ENCODE results near the gene FOXO3. TPM values are rescaled to one million over a fixed set of nuclear protein-coding genes. Genes with fewer than 3 reads are reported as not detected.
A peak's percentile ranks its signal among the peaks of the same experiment; 100 is the strongest.

Gene FOXO3
- polyA plus RNA-seq, 1 donor (not counting 4 experiments of a cell fraction or from before 2014, with no cell fraction given) = 17.6 TPM

DNA sequence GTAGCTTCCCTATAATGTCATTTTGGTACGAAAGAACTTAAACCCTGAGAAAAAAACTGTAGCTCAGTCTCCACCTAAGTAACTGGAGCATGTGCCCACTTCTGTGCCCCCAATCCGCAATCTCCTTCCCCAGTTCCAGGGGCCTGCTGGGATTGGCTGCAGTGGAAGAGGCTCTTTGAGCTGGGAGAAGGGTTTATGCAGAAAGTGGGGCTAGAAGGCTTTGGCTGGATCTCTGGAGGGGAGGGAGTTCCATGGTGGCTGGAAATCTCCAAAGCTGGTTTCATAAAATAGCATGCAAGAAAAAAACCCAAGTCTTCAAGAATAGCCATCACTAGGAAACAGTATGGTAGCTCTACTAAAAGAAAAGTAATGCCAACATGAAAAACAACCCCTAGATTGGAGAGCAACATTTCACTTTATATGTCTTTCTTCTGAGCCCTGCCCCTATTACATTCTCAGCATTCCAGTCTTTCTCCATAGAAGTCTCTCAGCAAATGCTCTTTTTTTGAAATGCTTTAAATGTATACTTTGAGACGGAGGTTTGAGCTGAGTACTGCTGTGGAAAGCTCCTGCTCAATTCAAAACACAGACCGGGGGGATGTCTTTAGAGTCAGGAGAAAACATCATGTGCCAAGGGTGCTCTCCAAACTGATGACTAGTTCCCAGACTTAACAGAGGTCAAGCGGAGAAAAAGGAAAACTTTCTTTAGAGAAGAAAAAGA lies 36.0 kb upstream of the FOXO3 start:
- TF ChIP-seq, protein P1, sequence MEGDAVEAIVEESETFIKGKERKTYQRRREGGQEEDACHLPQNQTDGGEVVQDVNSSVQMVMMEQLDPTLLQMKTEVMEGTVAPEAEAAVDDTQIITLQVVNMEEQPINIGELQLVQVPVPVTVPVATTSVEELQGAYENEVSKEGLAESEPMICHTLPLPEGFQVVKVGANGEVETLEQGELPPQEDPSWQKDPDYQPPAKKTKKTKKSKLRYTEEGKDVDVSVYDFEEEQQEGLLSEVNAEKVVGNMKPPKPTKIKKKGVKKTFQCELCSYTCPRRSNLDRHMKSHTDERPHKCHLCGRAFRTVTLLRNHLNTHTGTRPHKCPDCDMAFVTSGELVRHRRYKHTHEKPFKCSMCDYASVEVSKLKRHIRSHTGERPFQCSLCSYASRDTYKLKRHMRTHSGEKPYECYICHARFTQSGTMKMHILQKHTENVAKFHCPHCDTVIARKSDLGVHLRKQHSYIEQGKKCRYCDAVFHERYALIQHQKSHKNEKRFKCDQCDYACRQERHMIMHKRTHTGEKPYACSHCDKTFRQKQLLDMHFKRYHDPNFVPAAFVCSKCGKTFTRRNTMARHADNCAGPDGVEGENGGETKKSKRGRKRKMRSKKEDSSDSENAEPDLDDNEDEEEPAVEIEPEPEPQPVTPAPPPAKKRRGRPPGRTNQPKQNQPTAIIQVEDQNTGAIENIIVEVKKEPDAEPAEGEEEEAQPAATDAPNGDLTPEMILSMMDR (optimal IDR thresholded peaks at IDR 0.05 in 1 of 3, IDR thresholded peaks at IDR 0.05 in 1 of 3, conservative IDR thresholded peaks at IDR 0.05 in 1 of 3; ENCODE audit: extremely low read depth in 1 of 3, insufficient read depth in 2 of 3, low read length in 3 of 3) = no peak
- Histone ChIP-seq H3K9ac (ENCODE audit: control insufficient read depth, extremely low read depth, insufficient read depth, low read length) (no peak overlapping the region), H2AFZ (ENCODE audit: control insufficient read depth, low read length) (no peak overlapping the region), H3K9me1 (ENCODE audit: control insufficient read depth, extremely low read depth, insufficient read depth, low read length) (no peaks in the 10 kb centered on the region), H3K4me1 (ENCODE audit: control insufficient read depth, extremely low read depth, insufficient read depth, low read length) (no peaks in the 10 kb centered on the region), H3K36me3 (ENCODE audit: control insufficient read depth in 2 of 2, extremely low read depth in 1 of 2, insufficient read depth in 2 of 2, low read length in 2 of 2) (peaks cover 0 to 2% of the 10 kb centered on the region in 2 experiments), H3K4me3 (ENCODE audit: control insufficient read depth in 2 of 3, extremely low read depth in 1 of 3, insufficient read depth in 2 of 3, low read depth in 1 of 3, low read length in 3 of 3) (no peak overlapping the region), H3K27me3 (ENCODE audit: control insufficient read depth, extremely low read depth, insufficient read depth, low read length) (no peaks in the 10 kb centered on the region), H3K9me3 (ENCODE audit: control insufficient read depth, low read depth, low read length) (no peaks in the 10 kb centered on the region), H3K4me2 (ENCODE audit: control insufficient read depth, extremely low read depth, insufficient read depth, low read depth, low read length) (no peak overlapping the region), H3K27ac (ENCODE audit: control insufficient read depth, insufficient read depth, low read length) (no peak overlapping the region), H4K20me1 (ENCODE audit: control insufficient read depth, extremely low read depth, insufficient read depth, low read length) (no peaks in the 10 kb centered on the region), H3K79me2 (ENCODE audit: control insufficient read depth, insufficient read depth, low read length) (no peaks in the 10 kb centered on the region)
- FAIRE-seq (no peak), DNase-seq (ENCODE audit: low read depth, low spot score) (no peak)
- dilution Hi-C loops (cut with MboI; ENCODE audit: extremely low pct_ligation_motif_present, low sequenced_read_pairs) = no loop called here

DNA sequence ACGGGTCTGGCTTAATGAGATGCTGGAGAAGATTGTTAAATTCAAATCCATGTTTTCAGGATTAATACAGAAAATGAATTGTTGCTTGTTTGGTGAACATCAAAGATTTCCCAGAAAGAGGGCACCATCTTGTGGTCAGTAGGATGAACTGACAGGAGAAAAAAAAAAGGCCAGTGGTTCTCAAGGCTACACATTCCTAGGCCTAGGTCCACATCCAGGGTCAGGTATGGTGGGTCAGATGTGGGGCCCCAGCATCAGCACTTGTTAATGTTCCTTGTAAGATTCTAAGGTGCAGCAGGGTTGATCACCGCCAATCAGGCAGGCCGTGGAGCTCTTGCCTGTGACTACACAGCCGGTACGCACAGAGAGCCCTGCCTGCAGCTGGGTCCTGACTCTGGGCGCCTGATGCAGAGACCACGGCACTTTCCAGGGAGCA lies 34.0 kb upstream of the FOXO3 start:
- H3K27ac ChIP-seq (ENCODE audit: control insufficient read depth, insufficient read depth, low read length) = no peak overlapping the region
- DNase-seq (ENCODE audit: low read depth, low spot score) (no peak), FAIRE-seq (peak; percentile 61)
- no peak overlapping the region for H3K9ac ChIP-seq (ENCODE audit: control insufficient read depth, extremely low read depth, insufficient read depth, low read length)
- TF ChIP-seq, protein P1 (optimal IDR thresholded peaks at IDR 0.05 in 1 of 3, IDR thresholded peaks at IDR 0.05 in 1 of 3, conservative IDR thresholded peaks at IDR 0.05 in 1 of 3; ENCODE audit: extremely low read depth in 1 of 3, insufficient read depth in 2 of 3, low read length in 3 of 3) = peak; percentile 51 to 73 (median 71)
- TF ChIP-seq EZH2 (IDR thresholded peaks at IDR 0.05; ENCODE audit: low read length) = no peak
- dilution Hi-C loops (cut with MboI; ENCODE audit: extremely low pct_ligation_motif_present, low sequenced_read_pairs) = no loop called here
- H4K20me1 ChIP-seq (ENCODE audit: control insufficient read depth, extremely low read depth, insufficient read depth, low read length) = no peaks in the 10 kb centered on the region
- no peaks in the 10 kb centered on the region for H3K27me3 ChIP-seq (ENCODE audit: control insufficient read depth, extremely low read depth, insufficient read depth, low read length)
- H3K4me1 ChIP-seq (ENCODE audit: control insufficient read depth, extremely low read depth, insufficient read depth, low read length) = no peaks in the 10 kb centered on the region
- H3K9me1 ChIP-seq (ENCODE audit: control insufficient read depth, extremely low read depth, insufficient read depth, low read length) = no peaks in the 10 kb centered on the region
- no peak overlapping the region for H2AFZ ChIP-seq (ENCODE audit: control insufficient read depth, low read length)
- H3K4me3 ChIP-seq (ENCODE audit: control insufficient read depth in 2 of 3, extremely low read depth in 1 of 3, insufficient read depth in 2 of 3, low read depth in 1 of 3, low read length in 3 of 3) = no peak overlapping the region
- no peak overlapping the region for H3K4me2 ChIP-seq (ENCODE audit: control insufficient read depth, extremely low read depth, insufficient read depth, low read depth, low read length)
- H3K9me3 ChIP-seq (ENCODE audit: control insufficient read depth, low read depth, low read length) = no peaks in the 10 kb centered on the region
- no peaks in the 10 kb centered on the region for H3K79me2 ChIP-seq (ENCODE audit: control insufficient read depth, insufficient read depth, low read length)
- H3K36me3 ChIP-seq (ENCODE audit: control insufficient read depth in 2 of 2, extremely low read depth in 1 of 2, insufficient read depth in 2 of 2, low read length in 2 of 2) = peaks cover 0 to 2% of the 10 kb centered on the region in 2 experiments
